ENCODE data around the gene INKA1.
A peak's percentile ranks its signal among the peaks of the same experiment; 100 is the strongest.
"Not testable (repeated sequence)": the region's sequence is repeated elsewhere in the genome, so short reads cannot be mapped to it uniquely, and the experiment has no call there.

INKA1 gene

DNA sequence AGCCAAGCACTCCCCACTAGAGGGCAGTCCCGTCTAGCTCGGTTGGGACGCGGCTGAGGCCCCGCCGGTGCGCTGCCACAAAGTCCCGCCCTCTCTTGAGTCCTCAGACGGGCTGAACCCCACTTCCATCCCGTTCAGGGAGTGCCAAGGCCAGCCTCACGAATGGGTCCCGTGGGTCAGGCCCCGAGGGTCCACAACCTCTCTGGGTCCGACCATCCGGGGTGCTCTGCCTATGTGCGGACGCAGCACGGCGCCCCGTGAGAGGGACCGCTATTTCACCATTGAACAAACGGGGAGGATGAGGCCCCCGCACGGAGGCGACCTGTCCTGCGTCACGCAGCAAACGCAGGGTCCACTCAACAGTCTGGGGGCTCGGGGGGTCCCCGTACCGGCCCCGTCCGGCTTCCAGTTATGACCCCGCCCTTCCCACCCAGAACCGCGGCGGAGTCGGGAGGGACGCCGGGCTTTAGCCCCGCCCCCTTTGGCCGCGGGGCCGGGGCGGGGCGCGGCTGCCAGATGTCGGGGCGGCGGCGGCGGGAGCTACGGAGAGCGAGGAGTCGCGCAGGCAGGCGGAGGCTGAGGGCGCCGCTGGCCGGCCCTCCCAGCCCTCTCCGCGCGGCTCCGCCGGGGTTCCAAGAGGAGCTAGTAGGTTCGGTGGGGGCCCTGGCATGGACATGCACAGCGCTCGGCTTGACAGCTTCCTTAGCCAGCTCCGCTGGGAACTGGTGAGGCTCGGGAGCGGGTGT is at the start of gene INKA1:
Gene INKA1, plus strand, starts transcription at position 543 of the 746 bp plus-strand sequence. Its CDS starts 132 bp downstream, at position 675.
- peak; percentile 27 for DNase-seq

DNA sequence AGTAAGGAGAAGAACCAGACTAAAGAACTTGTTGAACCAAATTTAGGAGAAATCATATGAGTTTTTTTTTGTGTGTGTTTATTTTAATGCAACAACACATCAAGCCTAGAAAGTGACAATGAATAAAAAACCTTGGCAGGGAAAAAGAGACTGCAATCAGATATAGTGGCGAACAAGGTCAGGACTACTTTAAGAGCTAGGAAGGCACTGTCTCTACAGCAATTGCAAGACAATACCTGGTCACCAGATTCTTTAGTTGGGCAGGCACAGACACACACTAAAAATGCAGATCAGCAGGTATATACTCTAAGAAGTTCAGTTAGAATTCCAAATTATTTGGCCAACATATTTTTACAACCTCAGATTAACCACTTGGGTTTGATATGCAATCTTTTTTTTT is 48.5 kb upstream of the INKA1 start:
- no peak for DNase-seq

DNA sequence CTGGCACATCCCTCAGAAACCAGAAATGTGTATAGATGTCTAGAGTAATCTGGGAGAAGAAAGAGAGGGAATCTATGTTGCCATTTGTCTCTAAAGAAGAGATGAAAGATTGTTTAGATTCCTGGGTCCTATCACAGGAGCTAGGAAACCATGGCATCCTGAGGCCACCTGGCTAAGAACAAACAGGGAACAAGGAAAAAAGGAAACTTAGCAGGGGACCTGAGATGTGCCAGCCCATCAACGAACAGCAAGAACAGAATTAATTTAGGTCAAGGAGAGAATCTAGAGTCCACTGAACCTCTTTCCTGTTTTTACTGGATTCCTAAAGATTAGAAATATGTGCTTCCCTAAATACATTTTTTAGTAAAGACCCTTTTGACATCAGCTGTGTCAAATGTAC is 47.0 kb upstream of the INKA1 start:
- no peak for DNase-seq

DNA sequence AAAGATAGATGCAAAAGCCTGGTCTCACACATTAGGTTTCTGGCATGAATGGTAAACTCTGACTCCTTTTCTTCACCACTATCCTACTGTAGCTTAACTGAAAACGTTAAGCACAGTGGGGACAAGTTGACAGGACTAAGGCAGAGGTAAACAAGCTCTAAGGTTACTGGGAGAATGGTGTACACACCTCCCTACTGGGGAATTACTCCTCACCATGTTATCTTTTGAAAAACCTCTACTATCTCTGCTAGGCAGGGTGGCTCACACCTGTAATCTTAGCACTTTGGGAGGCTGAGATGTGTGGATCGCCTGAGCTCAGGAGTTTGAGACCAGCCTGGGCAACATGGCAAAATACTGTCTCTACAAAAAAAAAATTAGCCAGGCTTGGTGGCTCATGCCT is 45.9 kb upstream of the INKA1 start:
- no peak for DNase-seq

DNA sequence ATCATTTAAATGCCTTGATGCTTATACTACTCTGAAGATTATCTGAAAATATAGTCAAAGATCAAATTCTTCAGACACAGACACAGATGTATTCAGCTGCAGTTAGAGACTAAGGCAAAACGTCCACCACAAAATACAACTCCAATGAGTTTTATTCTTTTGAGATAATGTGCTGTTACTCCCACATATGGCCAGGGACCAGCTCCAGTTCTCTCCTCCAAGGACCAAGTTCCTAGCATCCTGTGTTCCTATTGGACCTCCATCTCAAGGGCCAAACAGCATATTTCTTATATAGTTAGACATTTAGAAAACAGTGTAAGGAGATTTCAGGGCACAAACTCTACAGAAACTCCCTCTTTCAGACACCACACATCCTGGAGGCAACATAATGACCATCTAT is 43.8 kb upstream of the INKA1 start:
- no peak for DNase-seq

DNA sequence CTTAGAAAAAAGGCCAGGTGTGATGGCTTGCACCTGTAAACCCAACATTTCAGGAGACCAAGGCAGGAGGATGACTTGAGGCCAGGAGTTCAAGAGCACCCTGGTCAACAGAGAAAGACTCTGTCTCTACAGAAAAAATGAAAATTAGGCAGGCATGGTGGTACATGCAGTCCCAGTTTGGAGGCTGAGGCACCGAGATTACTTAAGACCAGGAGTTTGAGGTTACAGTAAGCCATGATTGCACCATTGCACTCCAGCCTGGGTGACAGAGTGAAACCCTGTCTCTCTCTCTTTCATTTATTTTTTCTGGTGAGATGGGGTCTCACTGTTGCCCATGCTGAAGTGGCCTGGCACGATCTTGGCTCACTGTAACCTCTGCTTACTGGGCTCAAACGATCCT is 41.4 kb upstream of the INKA1 start:
- DNase-seq = no peak

DNA sequence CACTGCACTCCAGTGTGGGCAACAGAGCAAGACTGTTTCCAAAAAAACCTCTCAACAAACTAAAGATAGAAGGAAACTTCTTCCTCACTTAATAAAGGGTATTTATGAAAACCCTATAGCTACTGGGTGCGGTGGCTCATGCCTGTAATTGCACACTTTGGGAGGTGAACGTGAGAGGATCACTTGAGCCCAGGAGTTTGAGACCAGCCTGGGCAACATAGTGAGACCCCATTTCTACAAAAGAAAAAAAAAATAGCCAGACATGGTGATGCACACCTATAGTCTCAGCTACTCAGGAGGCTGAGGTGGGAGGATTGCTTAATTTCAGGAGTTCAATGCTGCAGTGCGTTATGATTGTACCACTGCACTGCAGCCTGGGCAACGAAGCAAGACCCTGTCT is 39.1 kb upstream of the INKA1 start:
- DNase-seq = no peak

DNA sequence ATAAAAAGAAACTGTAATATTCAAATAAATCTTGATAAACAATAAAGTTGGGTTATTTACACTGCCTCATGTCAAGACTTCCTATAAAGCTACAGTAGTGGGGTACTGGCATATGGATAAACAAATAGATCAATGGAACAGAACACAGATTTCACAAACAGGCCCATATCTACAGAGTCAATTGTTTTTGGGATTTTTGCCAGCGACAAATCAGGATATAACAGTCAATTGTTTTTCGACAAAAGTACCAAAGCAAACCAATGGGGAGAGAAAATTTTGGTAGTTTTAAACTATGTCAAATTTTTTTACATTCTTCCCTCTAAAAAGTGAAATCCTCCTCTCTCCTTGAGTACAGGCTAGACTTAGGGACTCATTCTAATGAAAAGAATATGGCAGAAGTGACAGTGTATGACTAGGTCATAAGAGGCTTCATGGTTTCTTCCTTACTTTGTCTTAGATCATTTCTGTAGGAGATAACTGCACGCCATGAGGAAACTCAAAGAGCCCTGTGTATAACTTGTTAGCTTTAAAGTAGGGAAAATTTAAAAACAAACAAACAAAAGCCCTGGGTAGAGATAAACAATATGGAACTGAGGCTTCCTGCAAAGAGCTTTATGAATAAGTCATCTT is 33.7 kb upstream of the INKA1 start:
- DNase-seq = no peak

DNA sequence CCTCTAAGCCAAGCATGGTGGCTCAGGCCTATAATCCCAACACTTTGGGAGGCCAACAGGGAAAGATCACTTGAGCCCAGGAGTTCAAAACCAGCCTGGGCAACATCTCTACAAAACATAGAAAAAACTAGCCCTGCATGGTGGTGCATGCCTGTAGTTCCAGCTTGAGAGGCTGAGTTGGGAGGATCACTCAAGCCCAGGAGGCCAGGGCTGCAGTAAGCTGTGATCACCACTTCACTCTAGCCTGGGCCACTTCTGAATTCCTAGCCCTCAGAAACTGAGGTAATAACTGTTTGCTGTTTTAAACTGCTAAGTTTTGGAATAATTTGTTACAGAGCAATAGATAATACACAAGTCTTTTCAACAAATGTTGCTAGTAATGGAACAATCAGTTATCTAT is 33.1 kb upstream of the INKA1 start:
- DNase-seq = no peak

DNA sequence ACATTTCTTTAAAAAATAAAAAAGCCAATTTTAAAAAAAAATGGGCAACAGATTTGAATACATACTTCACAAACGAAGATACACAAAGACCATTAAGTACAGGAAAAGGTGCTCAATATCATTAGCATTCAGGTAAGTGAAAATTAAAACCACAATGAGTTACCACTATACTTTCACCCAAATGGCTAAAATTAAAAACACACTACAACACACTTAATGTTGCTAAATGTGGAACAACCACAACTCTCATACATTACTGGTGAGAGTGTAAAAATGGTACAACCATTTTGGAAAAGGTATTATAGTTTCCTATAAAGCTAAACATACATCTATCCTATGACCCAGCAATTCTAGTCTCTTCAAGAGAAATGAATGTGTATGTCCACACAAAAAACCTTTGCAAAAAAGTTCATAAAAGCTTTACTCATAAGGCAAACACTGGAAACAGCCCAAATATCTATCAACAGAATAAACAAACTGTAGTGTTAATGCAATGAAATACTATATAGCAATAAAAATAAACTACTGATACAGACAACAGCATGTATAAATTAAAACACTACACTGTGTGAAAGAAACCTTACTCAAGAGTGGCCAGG is 31.6 kb upstream of the INKA1 start:
- DNase-seq = no peak

DNA sequence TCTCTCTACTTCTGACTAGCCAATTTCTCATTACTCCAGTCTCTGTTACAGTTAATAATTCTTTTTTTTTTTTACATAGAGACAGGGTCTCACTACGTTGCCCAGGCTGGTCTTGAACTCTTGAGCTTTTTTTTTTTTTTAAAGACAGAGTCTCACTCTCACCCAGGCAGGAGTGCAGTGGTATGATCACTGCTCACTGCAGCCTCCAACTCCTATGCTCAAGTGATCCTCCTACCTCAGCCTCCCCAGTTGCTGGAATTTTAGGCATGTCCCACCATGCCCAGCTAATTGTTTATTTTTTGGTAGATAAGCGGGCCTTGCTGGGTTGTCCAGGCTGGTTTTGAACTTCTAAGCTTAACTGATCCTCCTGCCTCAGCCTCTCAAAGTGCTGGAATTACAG is 30.4 kb upstream of the INKA1 start:
- DNase-seq = no peak

DNA sequence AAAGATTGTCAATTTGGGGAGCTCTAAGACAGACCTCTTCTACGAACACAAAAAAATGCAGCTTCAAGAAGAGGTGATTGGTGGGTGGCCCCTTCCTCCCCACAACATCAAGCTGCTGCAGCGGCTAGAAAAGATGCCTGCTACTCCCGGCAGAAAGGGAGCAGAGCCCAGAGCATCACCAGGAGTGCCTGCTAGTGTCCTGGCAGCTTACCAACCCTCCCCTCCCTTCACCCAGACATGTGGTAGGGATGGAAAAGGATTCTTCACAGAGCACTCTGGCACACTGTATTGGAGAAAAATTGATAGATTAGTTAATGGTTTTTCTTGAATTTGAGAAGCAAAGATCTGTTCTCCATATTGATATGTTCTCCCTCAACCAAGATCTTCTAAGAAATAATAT is 27.5 kb upstream of the INKA1 start:
- DNase-seq = no peak

DNA sequence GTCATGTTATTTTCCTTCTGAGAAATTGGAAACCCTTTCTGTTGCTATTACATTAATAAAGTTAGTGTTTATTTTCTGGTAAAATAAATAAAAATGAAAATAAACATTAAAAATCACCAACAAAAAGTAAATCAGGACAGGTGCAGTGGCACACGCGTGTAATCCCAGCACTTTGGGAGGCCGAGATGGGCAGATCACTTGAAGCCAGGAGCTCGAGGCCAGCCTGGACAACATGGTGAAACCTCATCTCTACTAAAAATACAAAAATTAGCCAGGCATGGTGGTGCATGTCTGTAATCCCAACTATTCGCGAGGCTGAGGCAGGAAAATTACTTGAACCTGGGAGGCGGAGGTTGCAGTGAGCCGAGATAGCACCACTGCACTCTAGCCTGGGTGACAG is 27.0 kb upstream of the INKA1 start:
- DNase-seq = not testable (repeated sequence)

DNA sequence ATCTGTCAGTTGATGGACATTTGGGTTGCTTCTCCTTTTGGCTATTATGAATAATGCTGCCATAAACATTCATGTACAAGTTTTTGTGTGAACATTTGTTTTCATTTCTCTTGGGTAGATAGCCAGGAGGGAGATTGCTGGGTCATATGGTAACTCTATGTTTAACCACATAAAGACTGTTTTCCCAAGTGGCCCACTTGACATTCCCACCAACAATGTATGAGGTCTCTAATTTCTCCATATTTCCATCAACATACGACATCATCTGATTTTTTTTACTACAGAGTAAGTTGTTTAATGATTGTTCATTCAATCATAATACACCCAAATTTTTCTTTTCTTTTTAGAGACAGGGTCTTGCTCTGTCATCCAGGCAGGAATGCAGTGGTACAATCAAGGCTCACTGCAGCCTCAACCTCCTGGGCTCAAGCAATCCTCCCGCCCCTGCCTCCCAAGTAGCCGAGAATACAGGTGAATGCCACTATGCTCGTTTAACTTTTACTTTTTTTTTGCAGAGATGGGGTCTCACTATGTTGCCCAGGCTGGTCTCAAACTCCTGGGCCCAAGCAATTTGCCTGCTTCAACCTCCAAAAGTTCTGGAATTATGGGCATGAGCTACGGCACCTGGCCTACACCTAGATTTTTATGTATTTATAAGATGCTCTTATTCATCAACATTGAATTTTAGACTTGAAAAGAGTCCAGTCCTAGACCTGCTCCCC is 23.5 kb upstream of the INKA1 start:
- DNase-seq = no peak

DNA sequence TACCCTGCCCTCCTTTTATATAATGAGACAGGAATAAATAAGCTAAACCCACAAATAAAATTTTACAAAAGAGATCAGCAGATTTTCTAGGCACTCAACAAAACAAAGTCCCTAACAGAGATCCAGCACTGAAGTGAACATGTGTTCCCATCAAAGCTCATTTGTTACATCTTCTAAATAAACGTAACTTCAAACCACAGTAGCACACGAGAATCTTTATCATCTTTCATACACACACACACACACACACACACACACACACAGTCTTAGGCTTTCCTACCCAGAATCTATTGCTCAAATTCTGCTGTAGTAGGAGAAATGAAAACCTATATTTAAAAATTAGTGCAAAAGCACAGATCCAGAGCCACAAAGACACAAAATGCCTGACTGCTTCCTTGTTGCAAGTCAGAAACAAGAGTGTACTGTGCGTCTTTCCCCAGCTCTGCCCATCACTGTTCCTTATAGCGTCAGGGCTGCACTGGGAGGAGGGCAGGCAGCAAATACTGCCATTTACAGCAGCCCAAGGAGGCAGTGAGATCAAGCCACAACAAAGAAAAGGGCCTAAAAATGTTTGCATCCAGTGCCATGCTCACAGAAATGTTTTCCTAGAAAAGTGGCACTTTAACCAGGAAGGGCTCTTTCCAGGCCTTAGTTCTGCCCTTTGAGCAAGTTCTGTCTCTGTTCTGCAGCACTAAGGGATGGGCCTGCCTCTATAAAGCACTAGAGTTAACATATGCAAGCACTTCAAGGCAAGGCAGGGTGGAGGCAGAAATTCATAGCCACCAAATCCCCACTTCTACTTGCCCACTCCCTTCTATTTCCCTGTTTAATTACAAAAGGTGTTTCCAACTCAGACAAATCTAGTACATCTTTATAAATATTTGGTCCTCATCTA is 22.7 kb upstream of the INKA1 start:
- no peak for DNase-seq

DNA sequence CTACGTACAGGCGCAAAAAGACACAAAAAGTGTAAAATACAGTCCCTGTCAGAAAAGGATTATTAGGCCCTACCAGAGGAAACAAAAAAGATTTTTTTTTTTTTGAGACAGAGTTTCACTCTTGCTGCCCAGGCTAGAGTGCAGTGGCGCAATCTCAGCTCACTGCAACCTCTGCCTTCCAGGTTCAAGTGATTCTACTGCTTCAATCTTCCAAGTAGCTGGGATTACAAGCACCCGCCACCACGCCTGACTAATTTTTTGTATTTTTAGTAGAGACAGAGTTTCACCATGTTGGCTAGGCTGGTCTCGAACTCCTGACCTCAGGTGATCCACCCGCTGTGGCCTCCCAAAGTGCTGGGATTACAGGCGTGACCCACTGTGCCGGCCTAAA is 22.1 kb upstream of the INKA1 start:
- not testable (repeated sequence) for DNase-seq

DNA sequence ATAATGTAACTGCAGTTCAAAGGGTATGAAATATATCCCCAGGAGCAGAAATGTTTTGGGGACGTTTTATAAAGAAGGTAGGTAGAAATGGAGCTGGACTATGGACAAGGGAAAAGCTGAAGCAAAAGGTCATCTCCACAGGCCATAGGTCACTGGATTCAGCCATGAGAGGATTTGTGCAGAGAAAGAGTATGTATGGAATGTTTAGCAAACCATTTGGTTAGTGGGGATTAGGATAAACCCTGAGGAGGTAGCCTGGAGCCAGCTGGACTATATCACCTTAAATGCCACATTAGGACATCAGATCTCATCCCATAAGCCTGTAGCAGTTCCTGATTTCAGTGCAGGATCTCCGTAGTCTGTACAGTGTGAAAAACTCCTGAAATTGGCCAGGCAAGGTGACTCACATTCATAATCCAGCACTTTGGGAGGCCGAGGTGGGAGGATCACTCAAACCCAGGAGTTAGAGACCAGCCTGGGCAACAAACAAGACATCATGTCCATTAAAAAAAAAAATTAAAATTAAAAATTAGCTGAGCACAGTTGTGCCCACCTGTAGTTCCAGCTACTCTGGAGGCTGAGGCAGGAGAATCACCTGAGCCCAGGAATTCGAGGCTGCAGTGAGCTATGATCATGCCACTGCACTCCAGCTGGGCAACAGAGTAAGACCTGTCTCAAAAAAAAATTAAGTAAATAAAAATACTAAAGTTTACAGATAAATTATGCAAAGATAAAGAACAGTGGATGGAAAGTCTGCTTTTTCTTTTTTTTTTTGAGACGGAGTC is 21.5 kb upstream of the INKA1 start:
- DNase-seq = no peak

DNA sequence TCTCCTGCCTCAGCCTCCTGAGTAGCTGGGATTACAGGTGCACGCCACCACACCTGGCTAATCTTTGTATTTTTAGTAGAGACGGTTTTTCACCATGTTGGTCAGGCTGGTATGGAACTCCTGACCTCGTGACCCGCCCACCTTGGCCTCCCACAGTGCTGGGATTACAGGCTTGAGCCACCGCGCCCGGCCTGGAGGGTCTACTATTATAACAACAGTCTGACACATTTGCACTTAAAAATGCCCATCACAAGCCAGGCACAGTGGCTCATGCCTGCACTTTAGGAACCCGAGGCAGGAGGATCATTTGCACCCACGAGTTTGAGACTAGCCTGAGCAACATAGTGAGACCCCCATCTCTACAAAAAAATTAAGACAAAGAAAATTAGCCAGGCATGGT is 20.8 kb upstream of the INKA1 start:
- DNase-seq = not testable (repeated sequence)

DNA sequence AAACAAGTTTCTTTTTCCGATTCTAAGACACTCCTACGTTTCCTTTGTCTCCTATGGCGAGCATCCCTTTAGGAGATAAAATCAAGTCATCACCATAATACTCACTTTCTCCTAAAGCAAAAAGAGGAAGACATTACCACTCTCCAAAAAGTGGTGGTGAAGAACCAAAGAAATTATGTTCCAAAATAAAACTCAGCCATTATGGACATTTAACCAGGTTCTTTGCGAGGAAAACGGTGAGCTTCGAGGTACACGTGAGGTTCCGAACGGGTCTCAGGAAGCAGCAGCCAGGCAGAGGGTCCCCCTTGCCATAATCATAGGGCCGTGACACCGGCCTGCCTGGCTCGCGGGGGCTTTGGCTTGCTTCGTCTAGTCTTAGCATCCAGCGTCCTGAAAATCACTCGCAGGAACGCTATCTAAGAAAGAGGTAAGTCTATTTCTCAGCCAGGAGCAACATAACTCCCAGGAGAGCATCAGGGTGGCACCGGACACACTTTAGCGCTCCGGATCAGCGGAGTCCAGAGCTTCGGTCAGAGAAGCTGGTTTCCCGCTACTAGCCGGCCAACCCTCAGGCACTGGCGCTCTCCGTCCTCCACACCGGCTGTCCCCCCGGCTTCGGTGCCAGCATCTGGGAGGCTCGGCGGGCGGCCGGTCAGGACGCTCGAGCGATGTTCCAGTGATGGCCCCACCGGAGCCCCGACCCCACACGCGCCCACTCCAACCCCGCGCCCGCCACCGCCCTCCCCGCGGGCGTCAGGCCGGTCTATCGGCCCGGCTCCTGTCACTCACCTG is 17.3 kb upstream of the INKA1 start:
- DNase-seq = no peak

DNA sequence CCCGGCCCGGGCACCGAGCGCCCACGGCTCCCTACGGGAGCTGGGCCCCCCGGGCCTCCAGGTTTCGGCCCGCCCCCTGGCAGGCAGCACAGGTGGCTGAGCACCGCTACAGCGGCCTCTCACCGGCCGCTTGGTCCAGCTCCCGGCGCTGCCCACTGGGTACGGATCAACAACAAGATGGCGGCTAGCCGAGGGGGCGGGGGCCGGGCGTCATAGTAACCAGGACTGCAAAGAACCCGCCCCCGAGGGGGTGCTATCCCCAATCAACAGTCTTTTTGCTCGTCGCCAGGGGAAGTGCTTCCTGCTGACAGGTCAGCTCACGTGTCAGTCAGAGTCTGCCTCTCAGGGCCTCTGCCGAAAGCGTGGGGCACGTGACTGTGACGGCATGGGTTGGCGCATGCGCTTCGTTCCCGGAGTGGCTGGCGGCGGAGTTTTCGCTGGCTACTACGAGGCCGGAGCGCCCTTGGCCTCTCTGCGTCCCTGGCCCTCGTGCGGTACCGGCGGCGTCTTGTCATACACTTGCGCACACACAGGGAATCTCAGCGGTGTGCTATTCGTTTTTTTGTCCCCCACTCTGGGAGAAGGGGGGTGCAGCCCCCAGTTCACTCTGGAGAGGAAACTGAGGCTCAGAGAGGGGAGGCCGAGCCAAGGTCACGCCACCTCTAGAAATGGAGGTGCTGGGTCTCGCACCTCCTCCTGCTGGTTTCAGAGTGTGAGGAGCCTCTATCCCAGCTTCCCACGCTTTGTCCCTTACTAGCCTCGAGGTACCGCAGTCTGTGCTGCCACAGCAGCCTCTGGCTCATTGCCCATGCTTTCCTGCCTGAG is 16.5 kb upstream of the INKA1 start, which contains the start of gene IP6K1:
Gene IP6K1, minus strand, starts transcription at position 186 of the 825 bp plus-strand sequence. CDS start 38,502 bp downstream, outside the sequence.
- DNase-seq = peak; percentile 94
